ENCODE data around the gene PHLDA3.
"Not testable (repeated sequence)": the region's sequence is repeated elsewhere in the genome, so short reads cannot be mapped to it uniquely, and the experiment has no call there.

The PHLDA3 gene

GRCh38 chr1:201503397-201504176 lies 34.6 kb upstream of the PHLDA3 start:
- peak; percentile 44 for DNase-seq

DNA sequence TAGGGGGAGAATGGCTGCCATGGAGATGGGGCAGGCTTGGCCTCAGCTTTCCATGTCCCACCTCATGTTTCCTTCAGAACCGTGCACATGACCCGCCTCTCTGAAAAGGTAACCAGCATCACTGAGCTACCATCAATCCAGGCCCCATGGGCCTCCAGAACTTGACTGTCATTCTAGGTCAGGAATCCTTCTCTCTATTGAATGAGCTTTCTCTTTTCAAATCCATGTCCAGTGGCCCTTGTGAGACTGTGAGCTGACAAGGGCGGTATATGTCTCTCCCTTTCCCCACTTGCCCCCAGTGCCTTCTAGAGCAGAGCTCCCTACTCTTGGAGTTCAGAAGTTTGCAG lies 33.5 kb upstream of the PHLDA3 start:
- no peak for DNase-seq

GRCh38 chr1:201501812-201502510 lies 33.0 kb upstream of the PHLDA3 start:
- DNase-seq, result no peak

GRCh38 chr1:201501144-201501543 lies 32.2 kb upstream of the PHLDA3 start:
- DNase-seq, result no peak

- DNase-seq, result no peak
These were observed 31.7 kb upstream of the PHLDA3 start for GRCh38 chr1:201500670-201501120.

- DNase-seq, result no peak
These were observed 31.0 kb upstream of the PHLDA3 start for GRCh38 chr1:201499795-201500669.

DNA sequence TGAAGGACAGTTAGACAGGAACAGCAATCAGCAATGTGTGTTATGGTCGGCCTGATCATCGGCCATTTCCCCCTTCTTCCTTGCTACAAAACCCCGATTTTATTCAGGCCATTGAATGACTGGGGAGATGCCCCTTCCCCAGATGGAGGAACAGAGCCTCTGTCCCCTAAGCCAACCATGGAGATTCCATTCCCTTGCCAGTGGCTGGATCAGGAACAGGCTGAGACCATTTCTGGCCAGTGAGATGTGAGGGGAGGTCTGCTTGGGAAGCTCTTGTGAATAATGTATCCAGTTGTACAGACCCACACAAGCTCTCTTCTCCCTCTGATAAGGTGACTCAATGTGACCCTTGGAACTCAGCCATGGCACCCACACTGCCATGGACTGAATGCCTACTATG lies 30.2 kb upstream of the PHLDA3 start:
- no peak for DNase-seq

- DNase-seq, result no peak
These were observed 29.6 kb upstream of the PHLDA3 start for GRCh38 chr1:201498621-201499020.

DNA sequence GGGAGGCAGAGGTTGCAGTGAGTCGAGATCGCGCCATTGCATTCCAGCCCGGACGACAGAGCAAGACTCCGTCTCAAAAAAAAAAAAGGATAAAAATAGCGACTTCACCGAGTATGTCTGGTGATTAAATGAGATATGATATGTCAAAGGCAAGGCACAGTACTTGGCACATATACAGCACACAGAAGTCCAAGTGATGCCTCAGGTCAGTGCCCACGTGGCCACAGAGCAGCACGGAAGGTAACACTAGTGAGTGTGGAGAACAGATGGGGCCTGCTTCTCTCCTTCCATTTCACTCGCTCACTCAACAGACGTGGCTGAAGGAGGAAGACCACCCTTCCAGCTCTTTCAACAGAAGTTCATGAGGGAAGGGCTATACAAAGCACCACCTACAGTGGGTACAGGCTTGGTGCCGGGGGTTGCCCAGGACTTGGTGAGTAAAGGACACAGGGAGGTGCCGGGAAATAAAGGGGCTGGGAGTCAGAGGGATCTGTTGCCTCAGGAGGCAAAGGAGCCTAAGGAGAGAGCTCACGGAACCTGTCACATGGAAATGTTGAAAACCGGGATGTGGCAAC lies 29.0 kb upstream of the PHLDA3 start:
- no peak for DNase-seq

- no peak for DNase-seq
These were observed 27.3 kb upstream of the PHLDA3 start for GRCh38 chr1:201496296-201496690.

- peak; percentile 24 for DNase-seq
These were observed 26.7 kb upstream of the PHLDA3 start for GRCh38 chr1:201495551-201496295.

GRCh38 chr1:201493757-201494617 lies 25.0 kb upstream of the PHLDA3 start:
- no peak for DNase-seq

DNA sequence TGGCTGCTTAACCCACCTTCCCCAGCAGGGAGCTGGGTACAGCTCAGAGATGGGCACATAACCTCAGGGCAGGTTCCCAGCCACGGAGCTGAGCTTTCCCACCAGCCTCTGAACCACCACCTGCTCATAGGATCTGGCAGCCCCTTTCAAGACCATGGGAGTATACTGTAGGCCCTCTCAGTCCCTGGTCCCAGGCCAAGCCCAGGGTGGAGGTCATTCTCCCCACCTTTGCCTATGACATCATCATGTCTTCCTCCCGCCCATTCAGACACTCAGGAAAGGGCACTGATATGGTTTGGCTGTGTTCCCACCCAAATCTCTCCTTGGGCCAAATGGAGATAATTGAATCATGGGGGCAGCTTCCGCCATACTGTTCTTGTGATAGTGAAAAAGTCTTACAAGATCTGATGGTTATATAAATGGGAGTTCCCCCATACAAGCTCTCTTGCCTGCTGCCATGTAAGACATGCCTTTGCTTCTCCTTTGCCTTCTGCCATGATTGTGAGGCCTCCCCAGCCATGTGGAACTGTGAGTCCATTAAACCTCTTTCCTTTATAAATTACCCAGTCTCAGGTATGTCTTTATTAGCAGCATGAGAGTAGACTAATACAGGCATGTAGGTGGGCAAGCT lies 24.2 kb upstream of the PHLDA3 start:
- not testable (repeated sequence) for DNase-seq

- DNase-seq, result no peak
These were observed 23.0 kb upstream of the PHLDA3 start for GRCh38 chr1:201491896-201492511.

- no peak for DNase-seq
These were observed 21.7 kb upstream of the PHLDA3 start for GRCh38 chr1:201490708-201491131.

GRCh38 chr1:201489643-201490261 lies 20.8 kb upstream of the PHLDA3 start:
- DNase-seq, result no peak

DNA sequence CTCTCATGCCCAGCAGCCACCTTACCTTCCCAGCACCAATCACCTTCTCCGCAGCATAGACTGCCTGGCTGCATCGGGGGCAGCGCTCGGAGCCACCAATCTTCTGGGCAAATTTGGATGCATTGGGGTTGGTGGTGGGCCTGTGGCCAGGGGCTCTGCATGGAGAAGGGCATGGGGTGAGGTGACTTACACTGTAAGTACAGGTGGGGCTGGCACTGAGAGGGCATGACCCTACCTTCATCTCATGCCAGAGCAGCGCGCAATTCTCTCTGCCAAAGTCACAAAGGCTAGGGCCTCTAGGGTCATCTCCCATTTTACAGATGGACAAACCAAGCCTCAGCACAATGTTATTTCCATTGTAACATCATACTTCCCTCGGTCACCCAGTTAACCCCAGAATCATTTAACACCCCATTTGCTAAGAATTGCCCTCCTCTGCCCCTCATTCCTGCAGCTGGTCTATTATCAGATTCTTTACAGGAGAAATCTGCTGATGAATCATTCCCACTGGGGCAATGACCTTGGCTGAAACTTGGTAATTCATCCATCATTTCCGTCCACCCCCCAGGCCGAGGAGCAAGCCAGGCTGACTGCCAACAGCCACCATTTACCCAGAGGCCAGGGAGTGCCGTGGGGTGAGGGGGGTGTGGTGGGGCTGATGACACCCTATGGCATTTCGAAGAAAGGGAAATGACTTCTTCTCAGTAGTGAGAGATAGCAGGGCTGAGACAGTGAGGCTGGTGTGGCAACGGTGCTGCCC lies 20.0 kb upstream of the PHLDA3 start:
- no peak for DNase-seq

GRCh38 chr1:201487742-201488141 lies 18.8 kb upstream of the PHLDA3 start:
- no peak for DNase-seq

DNA sequence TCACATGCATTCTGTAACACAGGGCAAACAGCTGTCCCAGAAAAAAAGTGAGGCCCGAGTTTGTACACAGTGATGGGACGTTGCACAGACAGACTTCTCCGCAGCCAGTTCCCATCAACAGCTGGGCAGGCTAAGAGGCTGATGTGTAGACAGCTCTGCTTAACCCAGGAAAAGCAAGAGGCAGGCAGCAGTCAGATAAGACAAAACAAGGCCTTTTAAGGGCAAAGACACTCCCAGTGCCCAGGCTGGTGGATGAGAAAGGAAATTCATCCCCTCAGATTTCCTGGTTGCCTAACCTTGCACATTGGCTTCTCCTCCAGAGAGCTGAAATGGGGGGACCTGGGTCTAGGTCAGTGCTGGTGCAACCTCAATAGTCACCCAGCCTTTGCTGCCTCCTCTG lies 17.2 kb upstream of the PHLDA3 start:
- DNase-seq, result no peak

Measured in NCI-H2171 (cell line).